ENCODE results near the gene RAB3C. TPM values are rescaled to one million over a fixed set of nuclear protein-coding genes. Genes with fewer than 3 reads are reported as not detected.

The RAB3C gene
- total RNA-seq, 1 donor from 2014 or later: 3.0 TPM

DNA sequence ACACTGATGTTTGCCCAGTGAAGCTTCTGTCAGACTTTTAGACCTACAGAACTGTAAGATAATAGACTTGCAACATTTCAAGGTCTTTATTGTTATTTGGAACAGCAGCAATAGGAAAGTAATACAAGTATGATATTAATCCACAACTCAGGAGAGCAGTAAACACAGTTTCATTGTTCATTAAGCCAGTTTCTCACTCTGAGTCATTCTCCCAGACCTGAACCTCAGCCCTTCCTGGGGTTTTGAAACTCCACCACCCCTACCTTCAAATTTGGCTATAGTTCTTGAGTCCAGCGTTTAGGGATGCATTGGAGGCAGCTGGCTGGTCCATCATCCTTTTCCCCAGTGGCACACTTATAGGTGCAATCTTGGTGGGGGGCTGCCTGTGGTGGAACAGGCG is 203.2 kb downstream of the RAB3C start:
- Histone ChIP-seq H3K36me3 (no peaks in the 10 kb centered on the region), H3K9me3 (no peaks in the 10 kb centered on the region), H3K27me3 (no peaks in the 10 kb centered on the region), H3K4me3 (no peak overlapping the region), H3K4me1 (no peaks in the 10 kb centered on the region), H3K27ac (no peak overlapping the region)
- intact Hi-C loops (cut with DNase I): no loop called here
- TF ChIP-seq, protein P1, sequence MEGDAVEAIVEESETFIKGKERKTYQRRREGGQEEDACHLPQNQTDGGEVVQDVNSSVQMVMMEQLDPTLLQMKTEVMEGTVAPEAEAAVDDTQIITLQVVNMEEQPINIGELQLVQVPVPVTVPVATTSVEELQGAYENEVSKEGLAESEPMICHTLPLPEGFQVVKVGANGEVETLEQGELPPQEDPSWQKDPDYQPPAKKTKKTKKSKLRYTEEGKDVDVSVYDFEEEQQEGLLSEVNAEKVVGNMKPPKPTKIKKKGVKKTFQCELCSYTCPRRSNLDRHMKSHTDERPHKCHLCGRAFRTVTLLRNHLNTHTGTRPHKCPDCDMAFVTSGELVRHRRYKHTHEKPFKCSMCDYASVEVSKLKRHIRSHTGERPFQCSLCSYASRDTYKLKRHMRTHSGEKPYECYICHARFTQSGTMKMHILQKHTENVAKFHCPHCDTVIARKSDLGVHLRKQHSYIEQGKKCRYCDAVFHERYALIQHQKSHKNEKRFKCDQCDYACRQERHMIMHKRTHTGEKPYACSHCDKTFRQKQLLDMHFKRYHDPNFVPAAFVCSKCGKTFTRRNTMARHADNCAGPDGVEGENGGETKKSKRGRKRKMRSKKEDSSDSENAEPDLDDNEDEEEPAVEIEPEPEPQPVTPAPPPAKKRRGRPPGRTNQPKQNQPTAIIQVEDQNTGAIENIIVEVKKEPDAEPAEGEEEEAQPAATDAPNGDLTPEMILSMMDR (IDR thresholded peaks at IDR 0.05): no peak
- no peak for DNase-seq (ENCODE audit: low spot score in 2 of 2)

DNA sequence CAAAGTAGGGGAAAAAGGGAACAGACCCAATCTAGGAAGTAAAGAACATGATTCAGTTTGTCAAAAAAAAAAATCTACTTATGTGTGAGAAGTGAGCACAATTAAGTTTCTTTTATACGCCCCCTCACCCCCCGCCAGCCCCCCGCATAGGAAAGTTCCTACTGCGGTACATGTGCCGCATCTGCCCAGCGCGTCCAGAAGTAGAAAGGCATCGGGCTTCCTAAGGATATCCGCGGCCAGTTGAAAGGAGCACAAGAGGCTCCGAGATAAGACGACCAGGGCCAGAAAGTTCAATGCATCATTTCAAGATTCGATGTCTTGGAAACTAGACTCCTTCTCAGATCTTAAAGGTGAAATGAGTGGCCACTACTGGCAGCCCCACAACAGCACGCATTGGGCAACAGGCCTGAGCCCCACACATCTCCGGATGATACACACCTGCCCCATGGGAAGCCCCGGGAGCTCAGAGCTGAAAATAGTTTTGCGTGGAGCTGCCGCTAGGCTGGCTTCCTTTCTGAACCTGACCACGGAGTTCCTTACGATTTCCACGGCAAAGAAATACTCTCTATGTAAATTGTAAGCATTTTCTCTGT is 203.9 kb downstream of the RAB3C start:
- intact Hi-C loops (cut with DNase I): no loop called here
- Histone ChIP-seq H3K9me3 (no peaks in the 10 kb centered on the region), H3K27ac (no peak overlapping the region), H3K4me1 (no peaks in the 10 kb centered on the region), H3K36me3 (no peaks in the 10 kb centered on the region), H3K27me3 (no peaks in the 10 kb centered on the region), H3K4me3 (no peak overlapping the region)
- DNase-seq (ENCODE audit: low spot score in 2 of 2): no peak
- TF ChIP-seq, protein P1 (IDR thresholded peaks at IDR 0.05): no peak

DNA sequence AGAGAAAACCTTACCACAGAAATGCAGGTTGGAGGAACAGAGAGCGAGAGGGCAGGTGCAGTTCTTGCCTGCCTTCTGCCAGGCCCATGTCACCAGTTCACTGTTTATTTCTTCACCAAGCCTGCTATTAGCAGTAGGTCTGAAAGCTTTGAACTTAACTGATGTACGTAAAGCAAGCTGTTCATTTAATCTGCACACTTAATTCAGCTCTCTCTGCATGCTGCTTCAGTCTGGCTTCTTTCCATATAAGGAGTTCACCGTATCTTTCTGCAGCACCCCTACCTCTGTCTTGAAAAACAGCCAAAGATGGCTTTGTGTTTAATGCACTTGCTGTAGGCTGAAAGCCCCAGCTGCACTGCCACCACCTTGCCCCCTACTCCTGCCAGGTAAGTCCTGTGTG is 205.1 kb downstream of the RAB3C start:
- H3K4me3 ChIP-seq: no peak overlapping the region
- no peaks in the 10 kb centered on the region for H3K9me3 ChIP-seq
- no peaks in the 10 kb centered on the region for H3K27me3 ChIP-seq
- no peaks in the 10 kb centered on the region for H3K36me3 ChIP-seq
- H3K4me1 ChIP-seq: no peaks in the 10 kb centered on the region
- no peak for DNase-seq (ENCODE audit: low spot score in 2 of 2)
- H3K27ac ChIP-seq: no peak overlapping the region
- TF ChIP-seq, protein P1 (IDR thresholded peaks at IDR 0.05): no peak
- intact Hi-C loops (cut with DNase I): no loop called here

DNA sequence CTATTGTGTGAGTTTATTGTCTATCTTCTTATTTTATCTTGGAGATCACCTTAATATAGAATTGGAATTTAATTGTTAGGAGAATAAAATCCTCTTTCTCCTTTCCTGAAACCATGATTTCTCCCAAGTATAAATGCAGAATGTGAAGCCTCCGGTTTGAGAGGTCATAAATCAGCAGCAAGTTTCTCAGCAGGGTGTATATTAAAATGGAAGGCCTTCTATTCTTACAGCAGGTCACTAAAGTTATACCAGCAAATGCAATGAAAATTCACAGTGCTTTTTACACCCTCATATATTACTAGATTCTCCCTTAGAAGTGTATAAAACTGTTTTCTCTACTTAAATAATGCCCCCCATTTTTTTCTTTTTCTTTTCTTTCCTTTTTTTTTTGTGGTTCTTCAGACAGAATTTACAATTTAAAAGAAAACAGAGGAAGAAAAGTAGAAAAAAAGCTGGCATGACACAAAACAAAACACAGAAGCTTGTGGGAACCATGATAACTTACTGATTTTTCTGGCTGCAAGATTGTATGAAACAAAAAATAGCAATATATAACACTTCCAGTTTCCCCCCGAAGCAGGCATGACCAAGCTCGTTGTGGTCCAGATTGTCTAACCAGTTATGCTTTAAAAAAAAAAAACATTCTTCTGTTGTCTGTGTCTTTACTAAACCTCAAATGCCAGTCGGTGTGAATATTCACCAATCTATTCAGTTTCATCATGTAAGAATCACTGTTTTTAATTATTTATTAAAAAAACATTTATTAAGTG is 211.2 kb downstream of the RAB3C start:
- Histone ChIP-seq H3K27me3 (no peaks in the 10 kb centered on the region), H3K27ac (no peak overlapping the region), H3K9me3 (no peaks in the 10 kb centered on the region), H3K36me3 (no peaks in the 10 kb centered on the region), H3K4me3 (no peak overlapping the region), H3K4me1 (no peaks in the 10 kb centered on the region)
- TF ChIP-seq, protein P1 (IDR thresholded peaks at IDR 0.05): no peak
- DNase-seq (ENCODE audit: low spot score in 2 of 2): no peak
- intact Hi-C loops (cut with DNase I): no loop called here

DNA sequence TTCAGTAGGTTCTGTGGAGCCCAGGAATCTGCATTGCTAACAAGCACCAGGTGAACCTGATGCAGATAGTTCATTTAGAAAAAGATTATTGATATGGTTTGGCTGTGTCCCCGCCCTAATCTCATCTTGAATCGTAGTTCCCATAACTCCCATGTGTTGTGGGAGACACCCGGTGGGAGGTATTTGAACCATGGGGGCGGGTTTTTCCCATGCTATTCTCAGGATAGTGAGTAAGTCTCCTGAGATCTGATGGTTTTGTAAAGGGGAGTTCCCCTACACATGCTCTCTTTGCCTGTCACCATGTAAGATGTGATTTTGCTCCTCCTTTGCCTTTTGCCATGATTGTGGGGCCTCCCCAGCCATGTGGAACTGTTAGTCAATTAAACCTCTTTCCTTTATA is 212.0 kb downstream of the RAB3C start:
- no peak for DNase-seq (ENCODE audit: low spot score in 2 of 2)
- H3K27me3 ChIP-seq: no peaks in the 10 kb centered on the region
- H3K9me3 ChIP-seq: no peaks in the 10 kb centered on the region
- H3K36me3 ChIP-seq: no peaks in the 10 kb centered on the region
- H3K4me1 ChIP-seq: no peaks in the 10 kb centered on the region
- intact Hi-C loops (cut with DNase I): no loop called here
- H3K4me3 ChIP-seq: no peak overlapping the region
- no peak overlapping the region for H3K27ac ChIP-seq
- TF ChIP-seq, protein P1 (IDR thresholded peaks at IDR 0.05): no peak
